GM23338 (cell line): ENCODE measurements around the gene GGT7. TPM values are rescaled to one million over a fixed set of nuclear protein-coding genes. Genes with fewer than 3 reads are reported as not detected.

ENCODE experiments used
- ATAC-seq: fragments of 200-7000 bp; cut with Tn5 transposase; 3 replicates; pipeline ENCODE4 v1.9.1; 2020
- DNase-seq: peaks from one replicate; pipeline ENCODE4 v3.0.0-alpha.2; 2015; ENCODE audit warnings: low spot score
- H2AFZ ChIP-seq: fragments of 200-600 bp; sonication (generic); 2 replicates; pipeline ENCODE4 v1.8.0; 2016; ENCODE audit warnings: antibody characterized with exemption, mild to moderate bottlenecking, moderate library complexity
- H3F3A ChIP-seq: fragments of 200-600 bp; sonication (generic); replicated peaks from 2 replicates; pipeline ENCODE4 v1.8.0; 2017; ENCODE audit warnings: antibody characterized with exemption, mixed run types, low read depth
- H3K27ac ChIP-seq: fragments of 200-600 bp; sonication (generic); 2 replicates; pipeline ENCODE4 v1.6.1; 2016; ENCODE audit warnings: low read depth
- H3K27me3 ChIP-seq: fragments of 200-600 bp; sonication (generic); 2 replicates; pipeline ENCODE4 v1.8.0; 2016; ENCODE audit warnings: mild to moderate bottlenecking, mixed run types, moderate library complexity; ENCODE audit not compliant: insufficient read depth
- H3K36me3 ChIP-seq: fragments of 200-600 bp; sonication (generic); 2 replicates; pipeline ENCODE4 v1.8.0; 2016; ENCODE audit warnings: mild to moderate bottlenecking; ENCODE audit not compliant: insufficient read depth
- H3K4me1 ChIP-seq: fragments of 200-600 bp; sonication (generic); 2 replicates; pipeline ENCODE4 v1.8.0; 2016; ENCODE audit warnings: mild to moderate bottlenecking, moderate library complexity; ENCODE audit not compliant: insufficient read depth
- H3K4me2 ChIP-seq: fragments of 200-600 bp; sonication (generic); 2 replicates; pipeline ENCODE4 v1.7.1; 2017; ENCODE audit warnings: mixed run types
- H3K4me3 ChIP-seq: fragments of 200-600 bp; sonication (generic); 2 replicates; pipeline ENCODE4 v1.6.1; 2016; ENCODE audit warnings: mixed run types
- H3K79me2 ChIP-seq: fragments of 200-600 bp; sonication (generic); replicated peaks from 2 replicates; pipeline ENCODE4 v1.8.0; 2017; ENCODE audit warnings: mild to moderate bottlenecking; ENCODE audit not compliant: insufficient read depth
- H3K9me2 ChIP-seq: fragments of 200-600 bp; sonication (generic); 2 replicates; pipeline ENCODE4 v1.8.0; 2017; ENCODE audit not compliant: insufficient read depth
- H4K20me1 ChIP-seq: fragments of 200-600 bp; sonication (generic); replicated peaks from 2 replicates; pipeline ENCODE4 v1.8.0; 2017; ENCODE audit warnings: mild to moderate bottlenecking; ENCODE audit not compliant: insufficient read depth
- H3K27ac Mint-ChIP-seq: 2 replicates; pipeline ENCODE4 v1.8.0; 2020; ENCODE audit warnings: inconsistent platforms, mild to moderate bottlenecking, moderate library complexity, mixed read lengths
- H3K27me3 Mint-ChIP-seq: 3 replicates; pipeline ENCODE4 v1.8.0; 2022; ENCODE audit warnings: low read depth, mild to moderate bottlenecking, moderate library complexity, mixed read lengths, inconsistent platforms; ENCODE audit not compliant: insufficient read depth, poor library complexity
- H3K36me3 Mint-ChIP-seq: 3 replicates; pipeline ENCODE4 v1.8.0; 2021; ENCODE audit warnings: low read depth, mild to moderate bottlenecking, inconsistent platforms, moderate library complexity, mixed read lengths
- H3K4me1 Mint-ChIP-seq: 3 replicates; pipeline ENCODE4 v1.8.0; 2020; ENCODE audit warnings: mild to moderate bottlenecking, inconsistent platforms, mixed read lengths
- H3K4me3 Mint-ChIP-seq: 3 replicates; pipeline ENCODE4 v1.8.0; 2021; ENCODE audit warnings: moderate library complexity, mild to moderate bottlenecking, inconsistent platforms, mixed read lengths
- H3K9me3 Mint-ChIP-seq: 3 replicates; pipeline ENCODE4 v1.8.0; 2020; ENCODE audit warnings: moderate library complexity, mild to moderate bottlenecking, inconsistent platforms, mixed read lengths
- EZH2 ChIP-seq: fragments of 200-600 bp; sonication (generic); IDR thresholded peaks from one replicate; pipeline ENCODE4 v1.8.0; 2017; ENCODE audit warnings: antibody characterized with exemption, mild to moderate bottlenecking, low read depth; ENCODE audit not compliant: unreplicated experiment
- EZH2phosphoT487 ChIP-seq: fragments of 200-600 bp; sonication (generic); IDR thresholded peaks from one replicate; pipeline ENCODE4 v1.8.1; 2018; ENCODE audit warnings: antibody characterized with exemption; ENCODE audit not compliant: unreplicated experiment
- JUNB ChIP-seq: IDR thresholded peaks from one replicate; pipeline ENCODE4 v1.6.1; 2016; ENCODE audit warnings: antibody characterized with exemption; ENCODE audit not compliant: unreplicated experiment
- NANOG ChIP-seq: IDR thresholded peaks from 2 replicates; pipeline ENCODE4 v1.6.1; 2016; ENCODE audit warnings: antibody characterized with exemption, borderline replicate concordance
- STAT1 ChIP-seq: IDR thresholded peaks from one replicate; pipeline ENCODE4 v1.6.1; 2016; ENCODE audit warnings: antibody characterized with exemption; ENCODE audit not compliant: unreplicated experiment
- ZNF114 ChIP-seq: fragments of 250-450 bp; sonication (Bioruptor Pico); IDR thresholded peaks from 2 replicates; pipeline ENCODE4 v1.5.0; 2020; ENCODE audit warnings: mild to moderate bottlenecking, moderate library complexity
- ZNF331 ChIP-seq: fragments of 250-450 bp; sonication (Bioruptor Pico); IDR thresholded peaks from 2 replicates; pipeline ENCODE4 v1.5.0; 2020; ENCODE audit warnings: low read depth, mild to moderate bottlenecking, moderate library complexity
- polyA plus RNA-seq: library from polyadenylated mRNA; unstranded; fragments of >200 nt; fragmentation: Nextera tagmentation; extraction: Ambion mirVana; gene quantifications from 2 replicates; pipeline ENCODE4 v1.2.1, GENCODE V29; 2016
- total RNA-seq: library from RNA; depleted of rRNA; stranded (reverse); fragments of >200 nt; shearing (Covaris generic); gene quantifications from 2 replicates; pipeline ENCODE4 v1.2.3, GENCODE V29; 2014
- TF ChIP-seq, protein P1 (sequence below): IDR thresholded peaks from one replicate; pipeline ENCODE4 v1.6.1; 2018; ENCODE audit warnings: antibody characterized with exemption; ENCODE audit not compliant: unreplicated experiment
- TF ChIP-seq, protein P2 (sequence below): IDR thresholded peaks from 2 replicates; pipeline ENCODE4 v1.6.1; 2016; ENCODE audit warnings: antibody characterized with exemption
- TF ChIP-seq, protein P3 (sequence below): fragments of 250-450 bp; sonication (Bioruptor Pico); IDR thresholded peaks from 2 replicates; pipeline ENCODE4 v1.5.0; 2020; ENCODE audit warnings: mild to moderate bottlenecking, moderate library complexity

The GGT7 gene
- total and polyA plus RNA-seq, 2 experiments from 2014 or later = 23.6 to 24.6 TPM

DNA sequence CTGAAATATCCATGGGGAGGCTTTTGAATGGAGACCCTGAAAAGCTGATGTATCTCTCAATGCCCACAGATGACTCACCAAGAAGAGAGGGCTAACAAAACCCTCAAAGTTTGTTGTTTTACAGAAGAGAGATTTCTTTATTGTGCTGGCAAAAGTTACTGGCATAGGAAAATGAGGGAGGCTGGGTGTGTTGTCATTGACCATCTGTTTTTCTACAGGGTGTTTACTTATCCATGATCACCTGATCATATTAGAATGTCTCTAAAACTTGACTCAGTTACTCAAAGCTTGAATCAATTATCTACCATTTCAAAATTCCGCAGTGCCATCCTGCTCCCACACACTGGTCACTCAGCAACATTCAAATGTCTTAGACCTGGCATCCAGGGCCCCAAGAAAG, 57.0 kb downstream of the GGT7 start (continued):
- TF ChIP-seq, protein P1, sequence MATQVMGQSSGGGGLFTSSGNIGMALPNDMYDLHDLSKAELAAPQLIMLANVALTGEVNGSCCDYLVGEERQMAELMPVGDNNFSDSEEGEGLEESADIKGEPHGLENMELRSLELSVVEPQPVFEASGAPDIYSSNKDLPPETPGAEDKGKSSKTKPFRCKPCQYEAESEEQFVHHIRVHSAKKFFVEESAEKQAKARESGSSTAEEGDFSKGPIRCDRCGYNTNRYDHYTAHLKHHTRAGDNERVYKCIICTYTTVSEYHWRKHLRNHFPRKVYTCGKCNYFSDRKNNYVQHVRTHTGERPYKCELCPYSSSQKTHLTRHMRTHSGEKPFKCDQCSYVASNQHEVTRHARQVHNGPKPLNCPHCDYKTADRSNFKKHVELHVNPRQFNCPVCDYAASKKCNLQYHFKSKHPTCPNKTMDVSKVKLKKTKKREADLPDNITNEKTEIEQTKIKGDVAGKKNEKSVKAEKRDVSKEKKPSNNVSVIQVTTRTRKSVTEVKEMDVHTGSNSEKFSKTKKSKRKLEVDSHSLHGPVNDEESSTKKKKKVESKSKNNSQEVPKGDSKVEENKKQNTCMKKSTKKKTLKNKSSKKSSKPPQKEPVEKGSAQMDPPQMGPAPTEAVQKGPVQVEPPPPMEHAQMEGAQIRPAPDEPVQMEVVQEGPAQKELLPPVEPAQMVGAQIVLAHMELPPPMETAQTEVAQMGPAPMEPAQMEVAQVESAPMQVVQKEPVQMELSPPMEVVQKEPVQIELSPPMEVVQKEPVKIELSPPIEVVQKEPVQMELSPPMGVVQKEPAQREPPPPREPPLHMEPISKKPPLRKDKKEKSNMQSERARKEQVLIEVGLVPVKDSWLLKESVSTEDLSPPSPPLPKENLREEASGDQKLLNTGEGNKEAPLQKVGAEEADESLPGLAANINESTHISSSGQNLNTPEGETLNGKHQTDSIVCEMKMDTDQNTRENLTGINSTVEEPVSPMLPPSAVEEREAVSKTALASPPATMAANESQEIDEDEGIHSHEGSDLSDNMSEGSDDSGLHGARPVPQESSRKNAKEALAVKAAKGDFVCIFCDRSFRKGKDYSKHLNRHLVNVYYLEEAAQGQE = no peak

DNA sequence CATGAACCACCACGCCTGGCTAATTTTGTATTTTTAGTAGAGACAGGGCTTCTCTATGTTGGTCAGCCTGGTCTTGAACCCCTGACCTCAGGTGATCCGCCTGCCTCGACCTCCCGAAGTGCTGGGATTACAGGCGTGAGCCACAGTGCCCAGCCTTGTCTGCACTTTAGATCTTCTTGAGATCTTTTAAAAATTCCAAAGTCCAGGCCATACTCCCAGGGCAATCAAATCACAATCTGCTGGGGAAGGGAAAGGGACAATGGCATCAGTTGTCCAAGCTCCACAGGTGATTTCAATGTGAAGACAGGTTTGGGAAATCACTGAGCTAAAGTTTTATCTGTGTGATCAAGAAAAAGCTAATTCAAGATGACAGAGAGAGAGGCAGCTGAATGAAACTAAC, 64.1 kb downstream of the GGT7 start:
- H4K20me1 ChIP-seq = no peaks in the 10 kb centered on the region
- no peaks in the 10 kb centered on the region for H3K36me3 Mint-ChIP-seq
- DNase-seq (no peak), ATAC-seq (no peak)
- H3K4me1 Mint-ChIP-seq = peaks cover 4% of the 10 kb centered on the region; the same call in 2 of the 3 replicates
- no peaks in the 10 kb centered on the region for H3K9me2 ChIP-seq
- H3F3A ChIP-seq = no peaks in the 10 kb centered on the region
- no peaks in the 10 kb centered on the region for H3K36me3 ChIP-seq
- H3K27me3 ChIP-seq = no peaks in the 10 kb centered on the region
- no peak overlapping the region for H3K27ac ChIP-seq
- no peaks in the 10 kb centered on the region for H3K9me3 Mint-ChIP-seq
- no peak overlapping the region for H3K4me2 ChIP-seq
- no peaks in the 10 kb centered on the region; the same call in 1 of the 2 replicates for H3K79me2 ChIP-seq
- H3K4me3 ChIP-seq = no peak overlapping the region
- peaks cover 4% of the 10 kb centered on the region; the same call in 1 of the 2 replicates for H3K4me1 ChIP-seq
- H3K27ac Mint-ChIP-seq = no peak overlapping the region
- H3K27me3 Mint-ChIP-seq = no peaks in the 10 kb centered on the region
- H2AFZ ChIP-seq = no peak overlapping the region
- no peak overlapping the region for H3K4me3 Mint-ChIP-seq
- TF ChIP-seq NANOG (no peak), ZNF114 (CRISPR knock-in tag) (no peak), ZNF331 (CRISPR knock-in tag) (no peak), STAT1 (no peak), EZH2 (no peak), EZH2phosphoT487 (no peak), JUNB (no peak)
- TF ChIP-seq, protein P2, sequence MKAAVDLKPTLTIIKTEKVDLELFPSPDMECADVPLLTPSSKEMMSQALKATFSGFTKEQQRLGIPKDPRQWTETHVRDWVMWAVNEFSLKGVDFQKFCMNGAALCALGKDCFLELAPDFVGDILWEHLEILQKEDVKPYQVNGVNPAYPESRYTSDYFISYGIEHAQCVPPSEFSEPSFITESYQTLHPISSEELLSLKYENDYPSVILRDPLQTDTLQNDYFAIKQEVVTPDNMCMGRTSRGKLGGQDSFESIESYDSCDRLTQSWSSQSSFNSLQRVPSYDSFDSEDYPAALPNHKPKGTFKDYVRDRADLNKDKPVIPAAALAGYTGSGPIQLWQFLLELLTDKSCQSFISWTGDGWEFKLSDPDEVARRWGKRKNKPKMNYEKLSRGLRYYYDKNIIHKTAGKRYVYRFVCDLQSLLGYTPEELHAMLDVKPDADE = no peak
- TF ChIP-seq, protein P1 = no peak
- TF ChIP-seq, protein P3, sequence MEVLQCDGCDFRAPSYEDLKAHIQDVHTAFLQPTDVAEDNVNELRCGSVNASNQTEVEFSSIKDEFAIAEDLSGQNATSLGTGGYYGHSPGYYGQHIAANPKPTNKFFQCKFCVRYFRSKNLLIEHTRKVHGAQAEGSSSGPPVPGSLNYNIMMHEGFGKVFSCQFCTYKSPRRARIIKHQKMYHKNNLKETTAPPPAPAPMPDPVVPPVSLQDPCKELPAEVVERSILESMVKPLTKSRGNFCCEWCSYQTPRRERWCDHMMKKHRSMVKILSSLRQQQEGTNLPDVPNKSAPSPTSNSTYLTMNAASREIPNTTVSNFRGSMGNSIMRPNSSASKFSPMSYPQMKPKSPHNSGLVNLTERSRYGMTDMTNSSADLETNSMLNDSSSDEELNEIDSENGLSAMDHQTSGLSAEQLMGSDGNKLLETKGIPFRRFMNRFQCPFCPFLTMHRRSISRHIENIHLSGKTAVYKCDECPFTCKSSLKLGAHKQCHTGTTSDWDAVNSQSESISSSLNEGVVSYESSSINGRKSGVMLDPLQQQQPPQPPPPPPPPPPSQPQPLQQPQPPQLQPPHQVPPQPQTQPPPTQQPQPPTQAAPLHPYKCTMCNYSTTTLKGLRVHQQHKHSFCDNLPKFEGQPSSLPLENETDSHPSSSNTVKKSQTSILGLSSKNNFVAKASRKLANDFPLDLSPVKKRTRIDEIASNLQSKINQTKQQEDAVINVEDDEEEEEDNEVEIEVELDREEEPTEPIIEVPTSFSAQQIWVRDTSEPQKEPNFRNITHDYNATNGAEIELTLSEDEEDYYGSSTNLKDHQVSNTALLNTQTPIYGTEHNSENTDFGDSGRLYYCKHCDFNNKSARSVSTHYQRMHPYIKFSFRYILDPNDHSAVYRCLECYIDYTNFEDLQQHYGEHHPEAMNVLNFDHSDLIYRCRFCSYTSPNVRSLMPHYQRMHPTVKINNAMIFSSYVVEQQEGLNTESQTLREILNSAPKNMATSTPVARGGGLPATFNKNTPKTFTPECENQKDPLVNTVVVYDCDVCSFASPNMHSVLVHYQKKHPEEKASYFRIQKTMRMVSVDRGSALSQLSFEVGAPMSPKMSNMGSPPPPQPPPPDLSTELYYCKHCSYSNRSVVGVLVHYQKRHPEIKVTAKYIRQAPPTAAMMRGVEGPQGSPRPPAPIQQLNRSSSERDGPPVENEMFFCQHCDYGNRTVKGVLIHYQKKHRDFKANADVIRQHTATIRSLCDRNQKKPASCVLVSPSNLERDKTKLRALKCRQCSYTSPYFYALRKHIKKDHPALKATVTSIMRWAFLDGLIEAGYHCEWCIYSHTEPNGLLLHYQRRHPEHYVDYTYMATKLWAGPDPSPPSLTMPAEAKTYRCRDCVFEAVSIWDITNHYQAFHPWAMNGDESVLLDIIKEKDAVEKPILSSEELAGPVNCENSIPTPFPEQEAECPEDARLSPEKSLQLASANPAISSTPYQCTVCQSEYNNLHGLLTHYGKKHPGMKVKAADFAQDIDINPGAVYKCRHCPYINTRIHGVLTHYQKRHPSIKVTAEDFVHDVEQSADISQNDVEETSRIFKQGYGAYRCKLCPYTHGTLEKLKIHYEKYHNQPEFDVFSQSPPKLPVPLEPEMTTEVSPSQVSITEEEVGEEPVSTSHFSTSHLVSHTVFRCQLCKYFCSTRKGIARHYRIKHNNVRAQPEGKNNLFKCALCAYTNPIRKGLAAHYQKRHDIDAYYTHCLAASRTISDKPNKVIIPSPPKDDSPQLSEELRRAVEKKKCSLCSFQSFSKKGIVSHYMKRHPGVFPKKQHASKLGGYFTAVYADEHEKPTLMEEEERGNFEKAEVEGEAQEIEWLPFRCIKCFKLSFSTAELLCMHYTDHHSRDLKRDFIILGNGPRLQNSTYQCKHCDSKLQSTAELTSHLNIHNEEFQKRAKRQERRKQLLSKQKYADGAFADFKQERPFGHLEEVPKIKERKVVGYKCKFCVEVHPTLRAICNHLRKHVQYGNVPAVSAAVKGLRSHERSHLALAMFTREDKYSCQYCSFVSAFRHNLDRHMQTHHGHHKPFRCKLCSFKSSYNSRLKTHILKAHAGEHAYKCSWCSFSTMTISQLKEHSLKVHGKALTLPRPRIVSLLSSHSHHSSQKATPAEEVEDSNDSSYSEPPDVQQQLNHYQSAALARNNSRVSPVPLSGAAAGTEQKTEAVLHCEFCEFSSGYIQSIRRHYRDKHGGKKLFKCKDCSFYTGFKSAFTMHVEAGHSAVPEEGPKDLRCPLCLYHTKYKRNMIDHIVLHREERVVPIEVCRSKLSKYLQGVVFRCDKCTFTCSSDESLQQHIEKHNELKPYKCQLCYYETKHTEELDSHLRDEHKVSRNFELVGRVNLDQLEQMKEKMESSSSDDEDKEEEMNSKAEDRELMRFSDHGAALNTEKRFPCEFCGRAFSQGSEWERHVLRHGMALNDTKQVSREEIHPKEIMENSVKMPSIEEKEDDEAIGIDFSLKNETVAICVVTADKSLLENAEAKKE (CRISPR knock-in tag) = no peak
